Vagina (tissue), 2 donors: ENCODE measurements around the gene CISH.

Source experiments
- POLR2A ChIP-seq, 2 donors: fragments of 450-650 bp; IDR thresholded peaks; one replicate each; pipeline ENCODE4 v1.6.1; 2017; ENCODE audit warnings: antibody characterized with exemption in 2 of 2, mild to moderate bottlenecking in 2 of 2, moderate library complexity in 2 of 2
- TF ChIP-seq, protein P1 (sequence below), 3 experiments: fragments of 450-650 bp in 2 of 3; fragments of 200-600 bp in 1 of 3; sonication (generic) in 1 of 3; IDR thresholded peaks; one replicate each; pipeline ENCODE4 v1.5.1; 2017 to 2019; ENCODE audit warnings: antibody characterized with exemption in 3 of 3, mild to moderate bottlenecking in 2 of 3, moderate library complexity in 2 of 3

DNA sequence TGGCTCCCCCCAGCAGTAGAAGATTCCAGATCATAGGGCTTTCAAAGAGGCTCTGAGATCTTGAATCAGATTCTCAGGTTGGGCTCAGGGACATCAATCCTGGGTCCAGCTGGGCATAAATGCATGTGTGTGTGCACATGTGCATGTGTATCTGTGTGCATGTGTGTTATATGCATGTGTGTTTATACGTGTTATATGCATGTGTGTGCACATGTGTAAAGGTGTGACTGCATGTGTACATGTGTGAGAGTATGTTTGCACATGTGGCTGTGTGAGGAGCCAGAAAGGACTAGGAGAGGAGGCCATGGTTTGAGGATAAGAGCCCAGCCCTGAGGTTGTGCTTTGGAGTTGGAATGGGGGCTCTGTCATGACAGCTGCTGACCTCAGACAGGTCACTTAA is 3.6 kb upstream of the CISH start:
- TF ChIP-seq, protein P1, sequence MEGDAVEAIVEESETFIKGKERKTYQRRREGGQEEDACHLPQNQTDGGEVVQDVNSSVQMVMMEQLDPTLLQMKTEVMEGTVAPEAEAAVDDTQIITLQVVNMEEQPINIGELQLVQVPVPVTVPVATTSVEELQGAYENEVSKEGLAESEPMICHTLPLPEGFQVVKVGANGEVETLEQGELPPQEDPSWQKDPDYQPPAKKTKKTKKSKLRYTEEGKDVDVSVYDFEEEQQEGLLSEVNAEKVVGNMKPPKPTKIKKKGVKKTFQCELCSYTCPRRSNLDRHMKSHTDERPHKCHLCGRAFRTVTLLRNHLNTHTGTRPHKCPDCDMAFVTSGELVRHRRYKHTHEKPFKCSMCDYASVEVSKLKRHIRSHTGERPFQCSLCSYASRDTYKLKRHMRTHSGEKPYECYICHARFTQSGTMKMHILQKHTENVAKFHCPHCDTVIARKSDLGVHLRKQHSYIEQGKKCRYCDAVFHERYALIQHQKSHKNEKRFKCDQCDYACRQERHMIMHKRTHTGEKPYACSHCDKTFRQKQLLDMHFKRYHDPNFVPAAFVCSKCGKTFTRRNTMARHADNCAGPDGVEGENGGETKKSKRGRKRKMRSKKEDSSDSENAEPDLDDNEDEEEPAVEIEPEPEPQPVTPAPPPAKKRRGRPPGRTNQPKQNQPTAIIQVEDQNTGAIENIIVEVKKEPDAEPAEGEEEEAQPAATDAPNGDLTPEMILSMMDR (IDR thresholded peaks at IDR 0.05) = no peak
- no peak for TF ChIP-seq POLR2A (IDR thresholded peaks at IDR 0.05)
